ENCODE results near the gene NSG1.

NSG1 gene

DNA sequence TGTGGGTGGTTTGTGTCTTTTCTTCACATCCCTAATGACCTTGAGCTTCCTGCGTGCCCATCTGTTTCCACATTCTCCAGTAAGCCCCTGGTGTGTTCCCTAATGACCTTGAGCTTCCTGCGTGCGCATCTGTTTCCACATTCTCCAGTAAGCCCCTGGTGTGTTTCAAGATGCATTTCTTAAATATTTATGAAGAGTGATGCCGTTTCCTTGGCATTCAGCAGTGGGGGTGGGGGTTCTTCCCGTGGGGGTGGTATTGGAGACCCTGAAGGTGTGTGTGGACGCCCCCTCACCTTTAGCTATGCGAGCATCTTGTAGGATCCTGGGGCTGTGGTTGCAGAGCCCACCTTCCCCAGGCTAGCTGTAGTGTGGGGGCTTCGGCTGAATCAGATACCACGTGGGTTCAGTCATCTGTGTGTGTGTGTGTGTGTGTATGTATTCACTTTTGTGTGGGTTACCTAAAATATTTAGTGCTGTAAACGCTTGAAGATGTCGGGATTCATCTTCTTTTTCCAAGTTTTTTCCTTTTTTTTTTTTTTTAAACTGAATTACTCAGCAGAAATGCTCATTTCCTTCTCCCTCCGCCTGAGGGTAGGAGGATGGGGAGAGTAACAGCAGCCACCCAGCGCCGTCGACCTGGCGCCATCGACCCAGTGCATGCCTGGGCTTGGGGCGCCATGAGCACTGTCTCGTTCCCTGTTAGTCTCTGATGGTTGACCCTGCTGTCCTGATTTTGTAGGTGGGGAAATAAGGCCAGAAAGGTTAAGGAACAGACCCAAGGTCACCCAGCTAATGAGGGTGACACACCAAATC is 9.9 kb downstream of the NSG1 start:
- no peak for DNase-seq

DNA sequence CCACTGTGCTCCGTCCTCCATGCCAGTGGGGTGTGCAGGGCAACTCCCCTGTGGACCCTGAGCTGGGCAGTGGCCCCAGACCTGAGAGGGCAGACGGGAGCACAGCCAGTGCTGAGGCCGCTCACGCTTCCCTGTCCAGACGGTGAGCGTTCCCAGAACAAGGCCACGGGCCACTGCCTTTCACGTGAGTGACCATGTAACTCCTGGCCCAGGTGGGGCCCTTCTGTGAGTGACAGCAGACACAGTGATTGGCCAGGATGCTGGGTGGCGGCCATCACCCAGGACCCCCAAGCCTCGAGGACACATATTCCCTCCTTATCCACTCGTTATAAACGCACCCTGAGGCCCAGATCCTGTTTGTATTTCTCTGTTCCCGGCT is 10.5 kb downstream of the NSG1 start:
- DNase-seq, result no peak

DNA sequence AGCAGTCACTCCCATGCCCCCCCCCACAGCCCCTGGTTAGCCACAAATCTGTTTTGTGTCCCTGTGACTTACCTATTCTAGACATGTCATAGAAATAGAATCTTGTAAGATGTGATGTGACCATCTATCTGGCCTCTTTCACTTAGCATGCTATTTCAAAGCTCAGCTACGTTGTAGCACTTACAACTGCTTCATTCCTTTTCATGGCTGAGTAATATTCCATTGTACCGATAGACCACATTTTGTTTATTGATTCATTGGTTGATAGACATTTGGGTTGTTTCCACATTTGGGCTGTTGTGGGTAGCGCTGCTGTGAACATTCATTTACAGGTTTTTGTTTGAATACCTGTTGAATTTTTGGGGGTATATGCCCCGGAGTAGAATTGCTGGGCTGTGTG is 11.5 kb downstream of the NSG1 start:
- DNase-seq, result no peak

DNA sequence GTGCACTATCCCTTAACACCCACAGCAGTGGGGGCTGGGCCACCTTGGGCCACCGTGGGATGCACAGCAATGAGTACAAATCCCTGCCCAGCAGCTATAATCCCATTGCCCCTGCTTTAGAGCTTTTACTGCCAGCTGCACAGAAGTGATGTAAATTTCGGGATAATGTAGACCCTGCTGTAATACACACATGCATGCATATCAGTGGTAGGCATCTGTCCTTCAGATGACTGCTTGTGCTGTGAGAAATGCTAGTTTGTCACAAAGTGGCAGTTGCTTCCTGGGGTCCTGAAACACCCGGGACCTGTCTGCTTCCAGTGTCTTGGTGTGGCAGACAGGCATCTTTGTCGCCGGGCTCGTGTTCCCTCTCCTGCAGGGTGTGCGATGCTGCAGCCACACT is 14.1 kb downstream of the NSG1 start:
- no peak for DNase-seq

DNA sequence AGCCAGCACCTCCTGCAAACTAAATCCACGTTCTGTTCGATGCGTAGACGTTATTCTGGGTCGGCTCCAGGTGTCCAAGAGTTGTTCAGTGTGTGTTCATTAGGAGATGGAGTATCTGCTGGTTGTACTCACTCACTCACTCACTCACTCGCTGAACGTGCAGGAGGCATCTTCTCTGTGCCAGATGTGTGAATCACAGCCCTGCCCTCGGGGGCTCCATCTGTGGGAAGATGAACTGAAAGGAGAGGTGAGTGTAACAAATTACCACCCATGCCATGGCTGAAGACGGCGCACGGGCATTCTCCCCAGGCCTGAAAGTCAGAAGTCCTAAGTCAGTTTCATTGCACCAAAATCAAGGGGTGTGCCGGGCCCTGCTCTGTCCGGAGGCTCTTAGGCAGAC is 16.1 kb downstream of the NSG1 start:
- no peak for DNase-seq

DNA sequence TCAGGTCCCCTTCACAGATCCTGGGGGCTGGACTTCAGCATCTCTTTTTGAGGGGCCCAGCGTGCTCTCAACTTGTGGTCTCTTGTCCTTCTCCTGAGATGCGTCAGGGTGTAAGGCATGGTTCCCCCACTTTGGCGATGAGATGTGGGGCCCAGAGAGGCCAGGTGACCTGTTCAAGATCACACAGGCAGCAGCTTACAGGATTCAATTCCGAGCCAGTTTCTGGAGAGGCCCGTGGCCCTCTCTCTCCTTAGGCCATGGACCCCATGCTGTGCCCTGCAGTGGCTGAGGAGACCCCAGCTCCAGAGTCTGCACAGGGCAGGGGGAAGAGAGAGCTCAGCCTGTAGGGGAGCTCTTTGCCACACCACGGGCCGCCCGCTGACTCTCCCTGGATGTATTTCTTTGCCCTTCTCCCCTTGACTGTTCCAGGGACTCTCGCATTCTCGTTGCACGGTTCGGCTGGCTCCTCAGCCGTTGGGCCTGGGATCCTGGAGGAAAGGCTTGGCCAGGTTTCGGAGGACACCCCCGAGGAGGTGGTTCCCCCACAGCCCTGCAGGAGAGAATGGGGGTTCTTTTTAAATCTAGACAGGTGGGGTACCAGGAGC is 18.6 kb downstream of the NSG1 start:
- no peak for DNase-seq

DNA sequence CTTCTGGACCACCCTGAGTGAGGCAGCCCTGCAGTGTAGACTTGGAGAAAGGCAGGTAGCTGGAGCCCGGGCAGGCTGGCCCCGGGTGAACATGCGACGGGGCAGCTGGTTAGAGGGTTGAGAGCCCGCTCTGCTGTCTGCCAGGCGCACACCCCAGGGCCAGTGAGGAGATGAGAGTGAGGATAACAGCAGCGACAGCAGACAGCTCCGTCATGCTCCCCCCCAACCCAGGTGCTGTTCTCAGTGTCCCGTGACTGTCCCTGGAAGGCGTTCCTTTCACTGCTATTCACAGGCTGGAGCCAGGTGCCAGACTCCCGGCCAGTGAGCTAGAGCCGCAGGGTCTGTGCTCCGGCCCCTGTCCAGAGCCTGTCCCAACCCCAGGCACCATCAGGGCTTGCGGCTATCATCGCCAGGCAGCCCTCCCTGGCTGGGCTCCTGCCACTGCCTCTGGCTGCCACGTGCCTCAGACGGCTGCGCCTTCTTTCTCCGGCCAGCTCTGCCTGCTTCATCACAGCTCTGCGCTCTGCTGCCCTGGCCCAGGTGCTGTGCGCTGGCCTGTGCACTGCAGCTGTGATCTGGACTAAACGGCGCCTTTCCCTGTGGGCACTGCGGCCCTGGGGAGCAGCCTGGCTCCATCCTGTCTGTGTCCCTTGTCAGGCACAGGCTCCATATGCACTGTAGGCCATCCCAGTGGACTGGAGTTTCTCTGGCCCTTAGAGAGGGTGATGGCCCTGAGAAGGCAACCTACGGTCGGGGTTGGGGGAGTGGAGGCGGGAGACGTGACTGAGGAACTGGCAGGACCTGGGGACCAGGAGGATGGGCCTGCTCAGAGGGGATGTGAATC is 19.8 kb downstream of the NSG1 start:
- DNase-seq, result no peak

DNA sequence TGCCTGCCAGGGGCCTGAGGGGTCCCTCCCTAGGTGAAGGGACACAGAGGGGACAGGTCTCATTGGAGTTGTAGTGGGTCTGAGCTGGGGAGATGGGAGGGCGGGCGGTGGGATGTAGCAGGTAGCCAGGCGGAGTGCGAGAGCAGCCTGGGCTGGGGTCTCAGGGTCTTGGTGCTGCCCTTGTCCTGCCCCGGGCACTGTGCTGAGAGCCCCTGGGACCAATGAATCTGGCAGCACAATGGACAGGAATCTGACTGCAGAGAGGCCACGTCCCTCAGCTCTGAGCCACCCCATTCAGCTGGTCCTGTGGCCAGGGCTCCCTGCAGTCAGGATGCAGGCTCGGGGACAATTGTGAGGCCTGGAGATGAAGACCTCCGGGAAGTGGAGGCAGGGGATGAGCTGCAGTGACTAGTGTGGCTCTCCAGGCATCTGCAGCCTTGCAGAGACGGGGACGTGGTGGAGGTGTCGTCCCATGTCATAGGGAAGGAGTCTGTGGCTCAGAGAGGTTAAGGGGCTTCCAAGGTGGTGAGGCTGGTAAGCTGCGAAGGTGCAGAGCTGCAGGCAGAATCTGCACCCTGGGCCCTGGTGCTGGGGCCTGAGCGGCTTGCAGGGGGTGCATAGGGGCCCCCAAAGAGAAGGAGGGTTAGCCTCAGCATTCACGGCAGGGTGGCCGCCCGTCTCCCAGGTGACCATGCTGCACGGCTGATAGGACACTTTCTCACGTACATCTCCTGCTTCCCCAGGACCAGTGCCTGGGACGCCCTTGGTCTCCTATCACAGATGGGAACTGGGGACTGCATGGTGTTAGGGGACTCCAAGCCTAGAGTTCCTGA is 20.6 kb downstream of the NSG1 start:
- DNase-seq, result no peak

DNA sequence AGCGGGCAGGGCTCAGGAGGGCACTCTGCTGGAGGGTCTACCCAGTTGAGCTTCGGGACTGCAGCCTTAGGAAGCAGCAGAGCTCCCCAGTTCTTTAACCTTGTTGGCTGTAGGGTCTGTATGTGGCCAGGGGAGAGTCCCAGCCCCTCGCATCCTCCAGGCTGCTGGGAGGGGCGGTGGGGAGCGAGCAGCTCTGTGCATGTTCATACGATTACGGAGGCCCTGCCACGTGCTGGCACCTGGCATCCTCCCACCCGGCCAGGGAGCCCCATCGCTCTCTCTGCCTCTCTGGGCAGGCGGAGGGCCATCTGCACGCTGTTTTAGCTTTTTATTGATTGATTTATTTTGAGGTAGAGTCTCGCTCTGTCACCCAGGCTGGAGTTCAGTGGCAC is 21.2 kb downstream of the NSG1 start:
- no peak for DNase-seq

DNA sequence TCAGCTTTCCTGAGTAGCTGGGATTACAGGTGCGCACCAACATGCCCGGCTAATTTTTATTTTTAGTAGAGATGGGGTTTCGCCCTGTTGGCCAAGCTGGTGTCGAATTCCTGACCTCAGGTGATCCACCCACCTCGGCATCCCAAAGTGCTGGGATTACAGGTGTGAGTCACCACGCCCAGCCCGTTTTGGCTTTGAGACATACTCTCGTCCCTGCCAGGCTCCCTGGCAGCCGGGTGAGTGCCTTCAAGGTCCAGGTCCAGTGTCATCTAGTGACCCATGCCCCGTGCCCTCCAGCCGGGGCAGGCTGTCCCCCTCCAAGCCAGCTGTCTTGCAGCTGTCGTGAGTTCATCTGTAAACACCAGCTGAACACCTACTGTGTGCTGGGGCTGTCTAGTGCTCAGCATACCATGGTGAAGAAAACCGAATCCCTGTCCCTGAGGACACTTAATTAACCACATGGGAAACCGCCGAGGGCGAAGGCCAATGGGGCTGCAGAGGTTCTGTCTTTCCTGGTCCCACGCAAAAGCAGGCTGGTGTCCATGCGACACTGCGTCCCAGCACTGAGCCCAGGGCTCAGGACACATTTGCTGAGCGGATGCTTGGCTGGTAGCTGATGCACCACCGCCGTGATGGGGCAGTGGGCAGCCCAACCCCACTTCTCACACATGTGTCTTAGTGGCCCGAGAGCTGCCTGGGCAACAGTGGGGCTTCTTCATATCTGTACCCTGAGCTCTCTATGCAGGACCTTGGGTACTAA is 21.9 kb downstream of the NSG1 start:
- DNase-seq, result no peak

DNA sequence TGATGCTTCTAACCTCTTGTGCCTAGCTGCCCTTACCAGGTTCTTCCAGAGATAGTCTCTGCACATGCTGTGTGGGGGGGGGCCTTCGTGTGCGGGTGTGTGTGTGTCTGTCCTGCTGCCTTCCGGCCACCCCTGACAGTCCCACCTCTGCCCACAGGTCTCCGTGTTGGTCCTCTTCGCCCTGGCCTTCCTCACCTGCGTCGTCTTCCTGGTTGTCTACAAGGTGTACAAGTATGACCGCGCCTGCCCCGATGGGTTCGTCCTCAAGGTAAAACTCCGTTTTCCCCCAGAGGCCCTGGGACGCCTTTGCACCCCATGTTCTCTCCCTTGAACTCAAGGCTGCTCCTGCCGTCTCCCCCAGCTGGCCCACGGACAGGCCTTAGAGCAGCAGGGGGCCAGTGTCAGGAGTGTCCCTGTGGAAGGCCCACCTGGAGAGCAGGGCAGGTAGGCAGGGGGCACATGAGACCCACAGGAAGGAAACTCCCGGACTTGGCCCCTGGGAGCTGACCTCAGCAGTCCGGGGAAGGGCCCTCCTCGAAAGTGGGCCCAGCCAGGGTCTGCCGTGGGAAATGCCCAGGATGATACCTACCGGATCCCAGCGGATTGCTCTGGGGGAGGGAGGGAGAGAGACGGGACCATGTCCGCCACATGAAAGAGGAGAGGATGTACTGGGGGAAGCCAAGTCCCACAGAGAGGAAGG is 22.7 kb downstream of the NSG1 start:
- DNase-seq, result no peak

DNA sequence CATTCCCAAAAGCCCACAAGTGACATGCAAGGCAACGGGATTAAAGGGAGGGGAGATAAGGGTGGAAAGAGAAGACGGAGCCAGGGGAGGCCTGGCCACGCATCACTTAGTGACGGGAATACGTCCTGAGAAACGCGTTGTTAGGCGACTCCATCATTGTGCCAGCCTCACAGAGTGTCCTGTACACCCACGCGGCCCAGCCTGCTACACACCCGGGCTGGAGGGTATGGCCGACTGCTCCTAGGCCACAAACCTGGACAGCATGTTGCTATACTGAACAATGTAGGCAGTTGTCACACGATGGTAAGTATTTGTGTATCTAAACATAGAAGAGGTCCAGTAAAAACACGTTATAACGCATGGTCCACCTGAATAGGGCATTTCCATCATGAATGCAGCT is 23.4 kb downstream of the NSG1 start:
- DNase-seq, result no peak

DNA sequence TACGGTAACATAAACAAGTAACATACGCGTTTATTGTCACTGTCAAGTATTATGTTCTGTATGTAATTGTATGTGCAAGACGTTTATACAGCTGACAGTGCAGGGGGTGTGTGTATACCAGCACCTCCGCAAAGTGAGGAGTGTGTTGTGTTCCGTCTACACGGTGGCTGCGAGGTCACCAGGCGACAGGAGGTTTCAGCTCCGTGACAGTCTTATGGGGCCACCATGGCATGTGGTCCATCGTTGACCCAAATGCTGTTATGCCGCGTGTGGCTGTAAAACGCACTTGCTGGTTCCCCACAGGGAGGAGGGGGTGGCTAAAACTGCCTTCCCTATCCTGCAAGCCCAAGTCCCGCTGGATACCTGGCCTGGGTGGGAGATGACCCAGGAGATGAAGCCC is 25.0 kb downstream of the NSG1 start:
- no peak for DNase-seq

DNA sequence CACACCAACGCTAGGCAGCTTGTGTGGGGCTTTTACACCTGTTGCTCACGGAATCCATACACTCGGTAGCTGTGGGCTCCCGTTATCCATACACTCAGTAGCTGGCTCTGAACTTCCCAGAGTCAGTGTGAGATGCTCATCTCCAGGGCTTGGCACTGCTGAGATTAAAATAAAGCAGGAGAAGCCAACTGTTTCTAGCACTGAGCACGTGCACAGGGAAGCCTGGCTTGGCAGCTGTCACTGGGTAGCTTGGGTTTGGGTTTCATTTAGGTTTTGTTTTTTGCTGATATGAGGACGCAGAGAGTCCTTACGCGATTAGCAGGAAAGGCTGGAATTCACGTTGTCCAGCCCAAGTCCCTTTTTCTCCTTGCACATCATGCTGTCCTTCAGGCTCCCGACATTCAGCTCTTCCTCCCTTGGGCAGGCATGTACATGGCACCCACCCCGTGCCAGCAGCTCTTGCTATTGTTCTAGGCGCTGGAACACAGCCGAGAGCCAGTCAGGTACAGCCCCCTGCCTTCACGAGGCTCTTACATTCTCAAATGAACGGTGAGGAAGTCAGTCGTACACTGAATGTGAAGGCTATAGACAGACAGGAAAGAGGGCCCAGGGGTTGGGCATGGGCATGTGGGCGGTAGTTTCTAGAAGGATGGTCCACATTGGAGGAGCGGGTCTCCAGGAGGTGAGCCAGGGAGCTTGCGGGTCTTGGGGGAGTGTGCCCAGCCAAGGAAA is 25.9 kb downstream of the NSG1 start:
- no peak for DNase-seq

DNA sequence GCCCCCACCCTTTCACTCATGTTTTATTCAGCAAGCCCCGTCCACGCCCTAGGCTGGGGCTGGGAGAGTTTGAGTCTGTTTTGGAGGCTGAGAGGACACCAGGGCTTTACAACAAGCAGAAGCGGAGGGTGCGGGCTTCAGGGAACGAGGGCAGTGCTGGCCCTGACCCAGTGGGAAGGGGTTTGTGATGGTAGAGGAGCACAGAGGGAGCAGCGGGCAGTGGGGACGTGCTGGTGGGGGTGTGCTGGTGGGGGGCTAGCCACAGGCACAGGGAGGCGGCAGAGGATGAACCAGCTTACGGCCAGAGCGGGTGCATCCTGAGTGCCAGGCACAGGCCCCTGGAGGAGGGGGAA is 26.4 kb downstream of the NSG1 start:
- DNase-seq, result no peak

DNA sequence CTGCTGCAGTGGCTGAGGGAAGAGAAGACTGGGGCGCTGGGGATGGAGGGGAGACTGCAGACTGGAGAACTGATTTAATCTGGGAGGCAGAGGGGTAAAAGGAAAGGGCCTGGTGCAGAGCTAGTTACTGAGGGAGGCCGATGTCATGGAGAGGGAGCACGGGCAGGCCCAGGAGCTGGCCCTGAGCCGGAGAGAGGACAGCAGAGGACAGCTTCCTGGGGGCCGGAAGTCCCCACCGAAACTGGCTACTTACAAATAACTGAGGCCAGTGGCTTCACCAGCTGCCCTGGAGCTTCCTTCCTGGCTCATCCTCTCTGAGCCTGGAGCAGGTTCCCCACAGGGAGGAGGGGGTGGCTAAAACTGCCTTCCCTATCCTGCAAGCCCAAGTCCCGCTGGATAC is 26.9 kb downstream of the NSG1 start:
- DNase-seq, result no peak

DNA sequence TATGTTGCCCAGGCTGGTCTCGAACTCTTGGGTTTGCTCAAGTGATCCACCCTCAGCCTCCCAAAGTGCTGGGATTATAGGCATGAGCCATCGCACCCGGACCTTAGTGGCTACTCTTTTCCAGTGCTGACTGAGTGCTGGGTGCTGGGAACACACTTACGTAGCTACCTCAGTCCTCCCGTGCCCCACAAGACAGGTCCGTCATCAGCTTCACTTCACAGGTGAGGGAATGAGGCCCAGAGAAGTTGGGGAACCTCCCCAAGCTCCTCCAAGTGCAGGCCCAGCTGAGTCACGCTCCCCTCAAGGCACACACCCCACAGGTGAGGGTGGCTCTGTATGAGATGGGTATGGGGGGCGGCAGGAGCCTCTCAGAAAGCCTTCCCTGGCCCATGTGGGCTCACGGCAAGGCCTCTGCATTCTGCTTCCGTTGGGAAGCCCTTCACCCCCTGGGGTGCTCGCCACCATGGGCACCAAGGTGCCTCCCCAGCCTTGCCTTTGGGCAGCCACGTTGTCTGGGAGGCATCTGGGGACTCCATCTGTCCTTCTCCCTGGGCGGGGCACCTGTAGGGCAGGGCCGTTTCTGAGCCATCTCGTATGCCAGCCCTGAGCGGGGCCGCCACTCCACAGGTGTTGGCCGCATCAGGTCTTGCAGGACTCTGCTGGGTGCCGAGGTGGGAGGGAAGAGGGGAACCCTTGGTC is 28.4 kb downstream of the NSG1 start:
- no peak for DNase-seq

DNA sequence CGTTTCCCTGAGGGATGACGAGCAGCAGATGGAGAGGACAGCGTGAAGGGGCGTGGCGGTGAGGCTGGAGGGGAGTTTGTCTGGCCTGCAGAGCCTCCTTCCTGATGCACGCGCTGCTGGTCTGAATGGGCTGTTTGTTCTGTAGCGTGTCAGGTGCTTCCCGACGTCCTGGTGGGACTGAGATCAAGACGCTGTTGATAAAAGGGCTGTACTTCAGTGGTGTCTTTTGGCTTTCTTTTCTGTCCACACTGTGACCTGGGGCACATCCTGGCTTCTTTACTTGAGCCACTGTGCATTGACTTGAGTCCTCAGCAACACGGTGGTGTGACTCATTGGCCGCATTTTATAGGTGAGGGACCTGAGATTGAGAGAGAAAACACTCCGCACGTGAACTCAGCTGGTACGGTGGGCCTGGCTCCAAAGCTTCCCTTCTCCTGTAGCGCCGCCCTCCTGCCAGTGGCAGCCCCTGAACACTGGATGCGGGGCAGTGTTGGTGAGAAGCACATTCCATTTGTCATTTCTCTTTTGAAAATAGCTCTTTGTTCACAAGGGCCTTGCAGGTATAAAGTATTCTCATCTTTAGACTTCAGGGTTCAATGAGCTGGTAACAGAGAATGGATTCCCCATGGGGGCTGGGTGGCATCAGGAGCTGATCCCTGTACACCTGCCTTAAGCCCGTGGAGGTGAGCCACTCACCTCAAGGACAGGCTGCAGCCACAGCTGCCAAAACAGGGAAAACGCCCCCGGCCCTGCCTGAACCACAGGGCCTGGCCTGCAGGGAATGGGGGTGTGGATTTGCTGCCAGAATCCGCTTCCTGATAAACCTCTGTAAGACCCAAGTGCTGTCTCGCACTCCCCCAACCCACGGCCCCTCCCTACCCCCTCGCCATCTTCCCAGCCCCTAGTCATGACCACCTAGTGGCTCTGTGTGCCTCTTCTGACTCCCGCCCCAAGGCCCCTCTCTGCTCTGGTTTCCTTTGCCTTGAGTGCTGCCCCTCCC is 29.2 kb downstream of the NSG1 start:
- no peak for DNase-seq

DNA sequence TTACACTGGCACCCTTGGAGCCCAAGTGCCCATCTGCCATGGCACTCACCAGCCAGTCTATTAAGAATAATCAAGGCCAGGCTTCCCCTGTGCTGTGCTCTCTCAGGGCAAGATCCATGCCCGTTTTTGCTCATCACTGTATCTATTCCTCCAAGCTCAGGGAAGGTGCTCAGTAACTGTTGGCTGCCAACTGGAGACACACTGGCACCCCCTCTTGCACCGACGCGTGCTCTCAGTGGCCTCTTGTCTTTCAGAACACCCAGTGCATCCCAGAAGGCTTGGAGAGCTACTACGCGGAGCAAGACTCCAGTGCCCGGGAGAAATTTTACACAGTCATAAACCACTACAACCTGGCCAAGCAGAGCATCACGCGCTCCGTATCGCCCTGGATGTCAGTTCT is 30.1 kb downstream of the NSG1 start:
- no peak for DNase-seq

Data from activated T-cell treated with anti-CD3 and anti-CD28 coated beads, Interleukin-2, amount 50 U/mL, for 1 hour (primary cell).